SK-N-SH treated with all-trans-retinoic acid at 6 μM for 48 hours (cell line): Measurements from ENCODE around the gene SCUBE2.

Source experiments
- ARNTL ChIP-seq: fragments of 450-650 bp; formaldehyde crosslinking; IDR thresholded peaks from 2 replicates; pipeline ENCODE4 v1.5.0; 2020; ENCODE audit warnings: low read depth, mild to moderate bottlenecking, moderate library complexity, borderline replicate concordance
- BACH2 ChIP-seq: fragments of 250-450 bp; sonication (Bioruptor Pico); IDR thresholded peaks from 2 replicates; pipeline ENCODE4 v1.9.0; 2021; ENCODE audit warnings: mild to moderate bottlenecking, borderline replicate concordance
- CSDC2 ChIP-seq: fragments of 250-450 bp; sonication (Bioruptor Pico); IDR thresholded peaks from 2 replicates; pipeline ENCODE4 v1.5.0; 2020; ENCODE audit warnings: mild to moderate bottlenecking, moderate library complexity
- CSRNP3 ChIP-seq: fragments of 250-450 bp; sonication (Bioruptor Pico); IDR thresholded peaks from 2 replicates; pipeline ENCODE4 v1.5.1; 2021; ENCODE audit warnings: mild to moderate bottlenecking, moderate library complexity
- ISL1 ChIP-seq: fragments of 250-450 bp; sonication (Bioruptor Pico); IDR thresholded peaks from 2 replicates; pipeline ENCODE4 v2.1.2; 2022; ENCODE audit warnings: mild to moderate bottlenecking, moderate library complexity
- RARB ChIP-seq: fragments of 250-450 bp; sonication (Bioruptor Pico); IDR thresholded peaks from 2 replicates; pipeline ENCODE4 v1.8.0; 2021; ENCODE audit warnings: mild to moderate bottlenecking, moderate library complexity
- SNAI2 ChIP-seq: fragments of 250-450 bp; sonication (Bioruptor Pico); IDR thresholded peaks from 2 replicates; pipeline ENCODE4 v1.5.0; 2020; ENCODE audit warnings: mild to moderate bottlenecking, moderate library complexity
- ZC3H10 ChIP-seq: fragments of 250-450 bp; sonication (Bioruptor Pico); IDR thresholded peaks from 2 replicates; pipeline ENCODE4 v1.5.1; 2021; ENCODE audit warnings: mild to moderate bottlenecking, moderate library complexity
- ZFP3 ChIP-seq: fragments of 250-450 bp; sonication (Bioruptor Pico); IDR thresholded peaks from 2 replicates; pipeline ENCODE4 v1.5.0; 2020; ENCODE audit warnings: mild to moderate bottlenecking, moderate library complexity
- ZNF70 ChIP-seq: fragments of 450-650 bp; formaldehyde crosslinking; IDR thresholded peaks from 2 replicates; pipeline ENCODE4 v1.5.0; 2020; ENCODE audit warnings: mild to moderate bottlenecking, moderate library complexity
- ZNF8 ChIP-seq: fragments of 450-650 bp; formaldehyde crosslinking; IDR thresholded peaks from 2 replicates; pipeline ENCODE4 v1.5.0; 2020; ENCODE audit warnings: mild to moderate bottlenecking, moderate library complexity
- TF ChIP-seq, protein P1 (sequence below): fragments of 250-450 bp; sonication (Bioruptor Pico); IDR thresholded peaks from 2 replicates; pipeline ENCODE4 v1.8.0; 2020; ENCODE audit warnings: mild to moderate bottlenecking, moderate library complexity, borderline replicate concordance
- TF ChIP-seq, protein P2 (sequence below): fragments of 250-450 bp; sonication (Bioruptor Pico); IDR thresholded peaks from 2 replicates; pipeline ENCODE4 v1.5.1; 2020; ENCODE audit warnings: low read depth, mild to moderate bottlenecking, moderate library complexity
- TF ChIP-seq, protein P3 (sequence below): fragments of 250-450 bp; sonication (Bioruptor Pico); IDR thresholded peaks from 2 replicates; pipeline ENCODE4 v1.8.0; 2021; ENCODE audit warnings: low read depth, mild to moderate bottlenecking, moderate library complexity, borderline replicate concordance

DNA sequence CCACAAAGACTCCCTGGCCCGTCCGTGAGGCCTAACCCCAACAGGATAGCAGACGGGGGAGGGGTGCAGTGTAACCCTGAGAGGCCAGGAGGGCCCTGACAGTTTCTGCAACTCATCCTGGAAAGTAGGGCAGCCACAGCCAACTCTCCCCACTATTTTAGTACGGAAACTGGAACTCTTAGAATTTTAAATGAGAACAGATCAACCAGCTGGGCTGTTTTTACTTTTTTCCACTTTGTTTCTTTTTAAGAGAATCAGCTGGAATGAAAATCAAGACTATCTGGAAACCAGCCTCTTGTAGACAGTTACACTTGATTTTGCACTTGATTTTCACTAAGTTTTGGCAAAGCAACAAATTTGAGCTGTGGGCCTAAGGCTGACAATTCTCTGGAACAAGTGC, 44.9 kb downstream of the SCUBE2 start:
- TF ChIP-seq, protein P1, sequence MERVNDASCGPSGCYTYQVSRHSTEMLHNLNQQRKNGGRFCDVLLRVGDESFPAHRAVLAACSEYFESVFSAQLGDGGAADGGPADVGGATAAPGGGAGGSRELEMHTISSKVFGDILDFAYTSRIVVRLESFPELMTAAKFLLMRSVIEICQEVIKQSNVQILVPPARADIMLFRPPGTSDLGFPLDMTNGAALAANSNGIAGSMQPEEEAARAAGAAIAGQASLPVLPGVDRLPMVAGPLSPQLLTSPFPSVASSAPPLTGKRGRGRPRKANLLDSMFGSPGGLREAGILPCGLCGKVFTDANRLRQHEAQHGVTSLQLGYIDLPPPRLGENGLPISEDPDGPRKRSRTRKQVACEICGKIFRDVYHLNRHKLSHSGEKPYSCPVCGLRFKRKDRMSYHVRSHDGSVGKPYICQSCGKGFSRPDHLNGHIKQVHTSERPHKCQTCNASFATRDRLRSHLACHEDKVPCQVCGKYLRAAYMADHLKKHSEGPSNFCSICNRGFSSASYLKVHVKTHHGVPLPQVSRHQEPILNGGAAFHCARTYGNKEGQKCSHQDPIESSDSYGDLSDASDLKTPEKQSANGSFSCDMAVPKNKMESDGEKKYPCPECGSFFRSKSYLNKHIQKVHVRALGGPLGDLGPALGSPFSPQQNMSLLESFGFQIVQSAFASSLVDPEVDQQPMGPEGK (CRISPR knock-in tag) = no peak
- TF ChIP-seq BACH2 (CRISPR knock-in tag) (no peak), ZNF8 (CRISPR knock-in tag) (no peak), CSRNP3 (CRISPR knock-in tag) (no peak), ZNF70 (CRISPR knock-in tag) (no peak), ZC3H10 (CRISPR knock-in tag) (no peak), CSDC2 (CRISPR knock-in tag) (no peak), ZFP3 (no peak), SNAI2 (CRISPR knock-in tag) (no peak), ARNTL (CRISPR knock-in tag) (no peak), RARB (CRISPR knock-in tag) (no peak), ISL1 (CRISPR knock-in tag) (no peak)
- TF ChIP-seq, protein P2, sequence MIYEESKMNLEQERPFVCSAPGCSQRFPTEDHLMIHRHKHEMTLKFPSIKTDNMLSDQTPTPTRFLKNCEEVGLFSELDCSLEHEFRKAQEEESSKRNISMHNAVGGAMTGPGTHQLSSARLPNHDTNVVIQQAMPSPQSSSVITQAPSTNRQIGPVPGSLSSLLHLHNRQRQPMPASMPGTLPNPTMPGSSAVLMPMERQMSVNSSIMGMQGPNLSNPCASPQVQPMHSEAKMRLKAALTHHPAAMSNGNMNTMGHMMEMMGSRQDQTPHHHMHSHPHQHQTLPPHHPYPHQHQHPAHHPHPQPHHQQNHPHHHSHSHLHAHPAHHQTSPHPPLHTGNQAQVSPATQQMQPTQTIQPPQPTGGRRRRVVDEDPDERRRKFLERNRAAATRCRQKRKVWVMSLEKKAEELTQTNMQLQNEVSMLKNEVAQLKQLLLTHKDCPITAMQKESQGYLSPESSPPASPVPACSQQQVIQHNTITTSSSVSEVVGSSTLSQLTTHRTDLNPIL (CRISPR knock-in tag) = no peak
- TF ChIP-seq, protein P3, sequence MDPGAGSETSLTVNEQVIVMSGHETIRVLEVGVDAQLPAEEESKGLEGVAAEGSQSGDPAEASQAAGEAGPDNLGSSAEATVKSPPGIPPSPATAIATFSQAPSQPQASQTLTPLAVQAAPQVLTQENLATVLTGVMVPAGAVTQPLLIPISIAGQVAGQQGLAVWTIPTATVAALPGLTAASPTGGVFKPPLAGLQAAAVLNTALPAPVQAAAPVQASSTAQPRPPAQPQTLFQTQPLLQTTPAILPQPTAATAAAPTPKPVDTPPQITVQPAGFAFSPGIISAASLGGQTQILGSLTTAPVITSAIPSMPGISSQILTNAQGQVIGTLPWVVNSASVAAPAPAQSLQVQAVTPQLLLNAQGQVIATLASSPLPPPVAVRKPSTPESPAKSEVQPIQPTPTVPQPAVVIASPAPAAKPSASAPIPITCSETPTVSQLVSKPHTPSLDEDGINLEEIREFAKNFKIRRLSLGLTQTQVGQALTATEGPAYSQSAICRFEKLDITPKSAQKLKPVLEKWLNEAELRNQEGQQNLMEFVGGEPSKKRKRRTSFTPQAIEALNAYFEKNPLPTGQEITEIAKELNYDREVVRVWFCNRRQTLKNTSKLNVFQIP (CRISPR knock-in tag) = no peak
